ENCODE results near the gene ARHGEF18. TPM values are rescaled to one million over a fixed set of nuclear protein-coding genes. Genes with fewer than 3 reads are reported as not detected.

The ARHGEF18 gene
- total RNA-seq, 1 donor from 2014 or later = 42.4 TPM

GRCh38 chr19:7370546-7370945 is 21.8 kb downstream of the ARHGEF18 start:
- H3K27ac ChIP-seq = no peak overlapping the region

GRCh38 chr19:7371001-7371400 is 22.3 kb downstream of the ARHGEF18 start:
- intact Hi-C loops (cut with DNase I) = no loop called here
- Histone ChIP-seq H3K36me3 (no peaks in the 10 kb centered on the region), H3K27me3 (ENCODE audit: low read depth) (no peaks in the 10 kb centered on the region), H3K4me3 (no peak overlapping the region), H3K9me3 (no peaks in the 10 kb centered on the region), H3K27ac (no peak overlapping the region), H3K4me1 (no peaks in the 10 kb centered on the region)
- DNase-seq (no peak), ATAC-seq (no peak)
- no peak for TF ChIP-seq CTCF (IDR thresholded peaks at IDR 0.05)

More at GRCh38 chr19:7370546-7370945, 21.8 kb downstream of the ARHGEF18 start:
- Histone ChIP-seq H3K4me1 (no peaks in the 10 kb centered on the region), H3K36me3 (no peaks in the 10 kb centered on the region), H3K27me3 (ENCODE audit: low read depth) (no peaks in the 10 kb centered on the region), H3K9me3 (no peaks in the 10 kb centered on the region), H3K4me3 (no peak overlapping the region)
- DNase-seq = no peak
- ATAC-seq = no peak
- intact Hi-C loops (cut with DNase I) = no loop called here
- TF ChIP-seq CTCF (IDR thresholded peaks at IDR 0.05) = no peak

GRCh38 chr19:7372810-7373209 is 24.1 kb downstream of the ARHGEF18 start:
- intact Hi-C loops (cut with DNase I) = no loop called here
- no peak overlapping the region for H3K4me3 ChIP-seq
- no peaks in the 10 kb centered on the region for H3K9me3 ChIP-seq
- no peak for ATAC-seq
- peak; percentile 17 for DNase-seq
- no peak for TF ChIP-seq CTCF (IDR thresholded peaks at IDR 0.05)
- no peaks in the 10 kb centered on the region for H3K27me3 ChIP-seq (ENCODE audit: low read depth)
- peaks cover 8% of the 10 kb centered on the region for H3K36me3 ChIP-seq
- no peak overlapping the region for H3K27ac ChIP-seq
- no peaks in the 10 kb centered on the region for H3K4me1 ChIP-seq

- intact Hi-C loops (cut with DNase I) = no loop called here
- TF ChIP-seq CTCF (IDR thresholded peaks at IDR 0.05) = no peak
- peaks cover 8% of the 10 kb centered on the region for H3K36me3 ChIP-seq
- H3K4me3 ChIP-seq = no peak overlapping the region
- H3K27me3 ChIP-seq (ENCODE audit: low read depth) = no peaks in the 10 kb centered on the region
- DNase-seq (peak; percentile 37), ATAC-seq (no peak)
- H3K9me3 ChIP-seq = no peaks in the 10 kb centered on the region
- no peak overlapping the region for H3K27ac ChIP-seq
- no peaks in the 10 kb centered on the region for H3K4me1 ChIP-seq
Measured at GRCh38 chr19:7373862-7374261, 25.1 kb downstream of the ARHGEF18 start.

GRCh38 chr19:7376151-7376852 is 27.6 kb downstream of the ARHGEF18 start:
- Histone ChIP-seq H3K4me3 (no peak overlapping the region), H3K9me3 (no peaks in the 10 kb centered on the region), H3K4me1 (no peaks in the 10 kb centered on the region), H3K27ac (no peak overlapping the region), H3K27me3 (ENCODE audit: low read depth) (no peaks in the 10 kb centered on the region), H3K36me3 (peaks cover 8% of the 10 kb centered on the region)
- no peak for ATAC-seq
- intact Hi-C loops (cut with DNase I) = no loop called here
- DNase-seq = no peak
- no peak for TF ChIP-seq CTCF (IDR thresholded peaks at IDR 0.05)

Data from lower lobe of right lung (tissue), 2 donors.